ENCODE measurements around the gene GATC. TPM values are rescaled to one million over a fixed set of nuclear protein-coding genes. Genes with fewer than 3 reads are reported as not detected.

GATC gene
- total RNA-seq, 2 experiments from 2014 or later, result 27.3 to 32.3 TPM

DNA sequence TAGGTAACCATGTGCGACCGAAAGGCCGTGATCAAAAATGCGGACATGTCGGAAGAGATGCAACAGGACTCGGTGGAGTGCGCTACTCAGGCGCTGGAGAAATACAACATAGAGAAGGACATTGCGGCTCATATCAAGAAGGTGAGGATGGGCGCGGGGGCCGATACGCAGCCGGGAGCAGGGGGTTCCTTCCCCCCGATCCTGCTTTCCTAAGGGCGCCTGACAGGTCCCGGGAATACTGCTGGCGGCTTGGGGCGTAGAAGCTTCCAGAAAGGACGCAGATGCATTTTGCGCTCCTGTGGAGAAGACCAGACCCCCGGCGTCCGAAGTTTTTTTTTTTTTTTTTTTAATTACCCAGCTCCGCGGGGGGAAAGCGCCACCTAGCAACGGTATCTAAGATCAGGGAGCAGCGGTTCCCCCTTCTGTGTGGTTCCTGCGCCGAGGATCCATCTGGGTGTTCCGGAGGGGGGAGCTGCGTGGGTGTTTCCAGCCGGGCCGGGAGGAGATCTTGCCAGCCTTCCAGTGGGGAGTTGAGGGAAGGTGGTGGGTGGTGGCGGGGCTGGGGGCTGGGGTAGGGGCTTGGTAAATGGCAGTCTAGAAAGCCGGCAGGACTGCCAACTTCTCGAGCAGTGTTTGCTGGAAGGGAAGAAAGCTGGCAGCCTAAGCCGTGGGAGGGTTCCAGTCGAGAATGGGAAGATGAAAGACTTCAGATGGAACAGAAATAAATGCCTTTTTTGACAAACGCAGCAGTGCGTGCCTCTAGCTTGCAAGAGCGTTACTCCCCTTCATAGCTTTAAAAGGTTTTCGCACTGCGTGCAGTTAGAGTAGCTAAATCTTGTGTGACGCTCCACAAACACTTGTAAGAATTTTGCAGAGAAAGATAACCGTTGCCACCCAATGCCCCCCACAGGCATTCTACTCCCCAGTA, 50.4 kb downstream of the GATC start:
- Mint-ChIP-seq H3K36me3 (ENCODE audit: low read depth) (peaks cover 34% of the 10 kb centered on the region), H3K4me3 (peak overlapping the region; percentile 85), H3K27ac (peak overlapping the region; percentile 67), H3K9me3 (no peaks in the 10 kb centered on the region), H3K27me3 (no peaks in the 10 kb centered on the region), H3K4me1 (peaks cover 42% of the 10 kb centered on the region)
- POLR2A ChIA-PET, result interaction anchor here (0.5 to 0.6 kb wide), 2 partner anchors 21 to 27 kb away, joined by 3 to 5 read pairs; no protein-coding TSS in a partner anchor
- CTCF ChIA-PET, result interaction anchor here (0.7 to 2.1 kb wide), 9 partner anchors 8 to 198 kb away, joined by 3 to 7 read pairs (median 4); partner anchors contain the start of gene SRSF9
- DNase-seq, result peak; percentile 43

DNA sequence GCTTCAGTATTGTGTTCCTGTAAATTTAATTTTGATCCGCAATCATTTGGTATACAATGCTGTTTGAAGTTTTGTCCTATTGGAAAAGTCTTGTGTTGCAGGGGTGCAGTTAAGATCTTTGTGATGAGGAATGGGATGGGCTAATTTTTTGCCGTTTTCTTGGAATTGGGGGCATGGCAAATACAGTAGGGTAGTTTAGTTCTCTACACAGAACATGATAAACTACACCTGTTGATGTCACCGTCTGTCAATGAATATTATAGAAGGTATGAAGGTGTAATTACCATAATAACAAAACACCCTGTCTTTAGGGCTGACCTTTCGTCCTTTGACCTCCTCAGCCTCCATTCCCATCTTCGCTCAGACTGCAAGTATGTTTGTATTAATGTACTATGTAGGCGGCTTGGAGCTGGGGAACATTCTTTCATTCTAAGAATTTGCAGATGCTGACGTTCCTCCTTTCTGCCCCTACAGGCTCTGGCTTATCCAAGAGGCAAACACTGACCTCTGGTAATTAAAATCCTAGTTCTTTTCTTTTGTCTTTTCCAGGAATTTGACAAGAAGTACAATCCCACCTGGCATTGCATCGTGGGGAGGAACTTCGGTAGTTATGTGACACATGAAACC, 51.4 kb downstream of the GATC start:
- no peak for DNase-seq
- Mint-ChIP-seq H3K36me3 (ENCODE audit: low read depth) (peaks cover 34% of the 10 kb centered on the region), H3K27ac (peak overlapping the region; percentile 67), H3K4me1 (peaks cover 42% of the 10 kb centered on the region), H3K27me3 (no peaks in the 10 kb centered on the region), H3K4me3 (peak overlapping the region; percentile 85), H3K9me3 (no peaks in the 10 kb centered on the region)
- POLR2A ChIA-PET, result interaction anchor here (0.6 kb wide), 1 partner anchor 20 kb away, joined by 5 read pairs; no protein-coding TSS in a partner anchor
- CTCF ChIA-PET, result interaction anchor here (0.9 to 1.7 kb wide), 2 partner anchors 27 to 58 kb away, joined by 3 read pairs; no protein-coding TSS in a partner anchor

GRCh38 chr12:120498870-120499515, 52.7 kb downstream of the GATC start:
- H3K27ac Mint-ChIP-seq, result no peak overlapping the region

GRCh38 chr12:120500581-120500980, 54.3 kb downstream of the GATC start:
- DNase-seq, result no peak
- ChIA-PET POLR2A (no interaction called here), CTCF (interaction anchor here (0.6 to 1.4 kb wide), 4 partner anchors 19 to 81 kb away, joined by 3 to 6 read pairs (median 3); no protein-coding TSS in a partner anchor)
- Mint-ChIP-seq H3K4me3 (no peak overlapping the region), H3K9me3 (no peaks in the 10 kb centered on the region), H3K36me3 (ENCODE audit: low read depth) (peaks cover 45% of the 10 kb centered on the region), H3K27ac (peak overlapping the region; percentile 19), H3K27me3 (no peaks in the 10 kb centered on the region), H3K4me1 (peaks cover 32% of the 10 kb centered on the region)

More at GRCh38 chr12:120498870-120499515, 52.7 kb downstream of the GATC start:
- H3K27me3 Mint-ChIP-seq, result no peaks in the 10 kb centered on the region
- ChIA-PET POLR2A (interaction anchor here (0.6 kb wide), 2 partner anchors 19 to 580 kb away, joined by 3 read pairs; no protein-coding TSS in a partner anchor), CTCF (no interaction called here)
- no peak for DNase-seq
- no peaks in the 10 kb centered on the region for H3K9me3 Mint-ChIP-seq
- no peak overlapping the region for H3K4me3 Mint-ChIP-seq
- H3K4me1 Mint-ChIP-seq, result peaks cover 42% of the 10 kb centered on the region
- peaks cover 44% of the 10 kb centered on the region for H3K36me3 Mint-ChIP-seq (ENCODE audit: low read depth)

DNA sequence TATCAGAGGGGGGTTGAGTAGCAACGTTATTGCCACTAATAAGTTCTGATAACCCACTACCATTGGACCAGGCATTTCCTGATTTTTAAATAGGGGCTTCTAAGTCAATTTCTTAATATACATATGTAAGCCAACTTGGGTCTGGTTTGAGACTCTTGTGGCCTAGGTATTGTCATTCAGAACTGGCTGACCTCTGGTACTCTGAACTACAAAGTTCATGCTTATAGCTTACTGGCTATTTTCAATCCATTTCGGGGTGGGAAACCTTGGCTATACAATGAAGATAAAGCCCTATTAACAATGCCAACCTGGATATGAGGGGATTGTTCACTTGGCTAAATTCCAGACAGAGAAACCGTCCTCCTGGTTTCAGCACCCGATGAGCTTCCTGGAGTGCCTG, 58.3 kb downstream of the GATC start:
- Mint-ChIP-seq H3K27ac (no peak overlapping the region), H3K9me3 (no peaks in the 10 kb centered on the region), H3K4me1 (peaks cover 6% of the 10 kb centered on the region), H3K36me3 (ENCODE audit: low read depth) (peaks cover 27% of the 10 kb centered on the region), H3K27me3 (no peaks in the 10 kb centered on the region), H3K4me3 (no peak overlapping the region)
- no peak for DNase-seq
- POLR2A ChIA-PET, result interaction anchor here (0.6 kb wide), 1 partner anchor 212 kb away, joined by 3 read pairs; the partner anchor contains the start of gene RNU4-1
- CTCF ChIA-PET, result interaction anchor here (1.4 kb wide), 2 partner anchors 9 to 22 kb away, joined by 3 to 4 read pairs; partner anchors contain the start of gene DYNLL1

DNA sequence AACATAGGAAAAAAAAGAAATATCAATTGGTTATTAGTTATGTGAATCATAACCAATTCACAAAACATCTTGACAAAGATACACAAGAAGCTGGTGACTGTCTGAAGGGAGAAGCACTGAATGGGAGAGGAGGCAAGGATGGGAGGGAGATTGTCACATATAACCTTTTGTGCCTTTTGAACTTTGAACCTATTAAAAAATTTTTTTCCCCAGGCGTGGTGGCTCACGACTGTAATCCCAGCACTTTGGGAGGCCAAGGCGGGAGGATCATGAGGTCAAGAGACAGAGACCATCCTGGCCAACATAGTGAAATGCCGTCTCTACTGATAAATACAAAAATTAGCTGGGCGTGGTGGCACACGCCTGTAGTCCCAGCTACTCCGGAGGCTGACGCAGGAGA, 62.3 kb downstream of the GATC start:
- Mint-ChIP-seq H3K36me3 (ENCODE audit: low read depth) (peaks cover 18% of the 10 kb centered on the region), H3K9me3 (no peaks in the 10 kb centered on the region), H3K4me1 (no peaks in the 10 kb centered on the region), H3K27me3 (no peaks in the 10 kb centered on the region), H3K27ac (no peak overlapping the region), H3K4me3 (no peak overlapping the region)
- no peak for DNase-seq
- ChIA-PET POLR2A (no interaction called here), CTCF (interaction anchor here (2.1 kb wide), 1 partner anchor 19 kb away, joined by 6 read pairs; no protein-coding TSS in a partner anchor)

Other genes with a start within 250 kb of the GATC start
- 1,000 to 10,000 TPM; 1,972 to 2,164 TPM for gene RPLP0, start 245.3 kb upstream of the GATC start, total RNA-seq
- gene PXN, start 180.7 kb upstream of the GATC start, total RNA-seq, result 100 to 1,000 TPM; 201 to 236 TPM
- gene RNU4-2, start 154.5 kb upstream of the GATC start, total RNA-seq, result 1,000 to 10,000 TPM; 1,162 to 3,350 TPM
- 1,000 to 10,000 TPM in 1 of 2 experiments, 100 to 1,000 TPM in 1; 672 to 1,846 TPM for gene RNU4-1, start 153.2 kb upstream of the GATC start, total RNA-seq
- 1 to 10 TPM in 1 of 2 experiments, under 1 TPM in 1; 0.94 to 1.8 TPM for gene SIRT4, start 144.1 kb upstream of the GATC start, total RNA-seq
- gene PLA2G1B, start 118.7 kb upstream of the GATC start, total RNA-seq, result not detected
- not detected for gene MSI1, start 77.3 kb upstream of the GATC start, total RNA-seq
- gene COX6A1, start 8.3 kb upstream of the GATC start, total RNA-seq, result 100 to 1,000 TPM; 323 to 355 TPM
- 10 to 100 TPM; 26.7 to 31.6 TPM for gene TRIAP1, start 60 bp upstream of the GATC start, total RNA-seq
- 100 to 1,000 TPM; 145 to 159 TPM for gene SRSF9, start 23.3 kb downstream of the GATC start, total RNA-seq
- gene DYNLL1, start 49.7 kb downstream of the GATC start, total RNA-seq, result 100 to 1,000 TPM; 257 to 297 TPM
- gene COQ5, start 82.7 kb downstream of the GATC start, total RNA-seq, result 10 to 100 TPM; 25.5 to 27.9 TPM
- gene RNF10, start 87.9 kb downstream of the GATC start, total RNA-seq, result 100 to 1,000 TPM; 191 to 219 TPM
- gene POP5, start 135.0 kb downstream of the GATC start, total RNA-seq, result 10 to 100 TPM; 60.8 to 64.7 TPM
- under 1 TPM; 0.10 to 0.29 TPM for gene CABP1, start 194.2 kb downstream of the GATC start, total RNA-seq
- gene MLEC, start 240.7 kb downstream of the GATC start, total RNA-seq, result 10 to 100 TPM; 80.5 to 94.4 TPM